Coronary artery (tissue), 2 donors: ENCODE results near the gene CCND1.

ENCODE experiments used
- DNase-seq: peaks from one replicate; pipeline ENCODE4 v3.0.0-alpha.2; 2017; ENCODE audit warnings: low spot score
- H3K27ac ChIP-seq, 2 donors: fragments of 200-600 bp; sonication (generic); one replicate each; pipeline ENCODE4 v1.5.1; 2016 to 2019
- H3K4me3 ChIP-seq: fragments of 200-600 bp; sonication (generic); 2 replicates; pipeline ENCODE4 v1.5.1; 2016; ENCODE audit warnings: mild to moderate bottlenecking, moderate library complexity
- CTCF ChIP-seq: fragments of 200-600 bp; sonication (generic); IDR thresholded peaks from one replicate; pipeline ENCODE4 v1.5.1; 2019; ENCODE audit warnings: antibody characterized with exemption

CCND1 gene

GRCh38 chr11:69599502-69599901, 41.5 kb upstream of the CCND1 start:
- H3K4me3 ChIP-seq = no peak overlapping the region
- H3K27ac ChIP-seq = no peak overlapping the region
- DNase-seq = no peak
- TF ChIP-seq CTCF = no peak

- TF ChIP-seq CTCF = no peak
- no peak overlapping the region for H3K4me3 ChIP-seq
- no peak overlapping the region for H3K27ac ChIP-seq
- DNase-seq = no peak
Measured at GRCh38 chr11:69600001-69600400, 41.0 kb upstream of the CCND1 start.

GRCh38 chr11:69601011-69601975, 39.7 kb upstream of the CCND1 start:
- Histone ChIP-seq H3K4me3 (no peak overlapping the region), H3K27ac (no peak overlapping the region)
- DNase-seq = no peak
- no peak for TF ChIP-seq CTCF

- DNase-seq = no peak
- H3K4me3 ChIP-seq = no peak overlapping the region
- no peak overlapping the region for H3K27ac ChIP-seq
- TF ChIP-seq CTCF = no peak
Measured at GRCh38 chr11:69603111-69603836, 37.7 kb upstream of the CCND1 start.

GRCh38 chr11:69604055-69604454, 36.9 kb upstream of the CCND1 start:
- no peak for TF ChIP-seq CTCF
- Histone ChIP-seq H3K4me3 (no peak overlapping the region), H3K27ac (no peak overlapping the region)
- DNase-seq = no peak

GRCh38 chr11:69605737-69606526, 35.0 kb upstream of the CCND1 start:
- no peak overlapping the region for H3K27ac ChIP-seq
- H3K4me3 ChIP-seq = no peak overlapping the region
- TF ChIP-seq CTCF = no peak
- no peak for DNase-seq
